HL-60 (cell line): ENCODE measurements around the gene CIDEC.

Source experiments
- POLR2AphosphoS5 ChIP-seq: IDR thresholded peaks from 2 replicates; pipeline ENCODE4 v1.6.1; 2012; ENCODE audit warnings: low read depth
- TF ChIP-seq, protein P1 (sequence below): IDR thresholded peaks from one replicate; pipeline ENCODE4 v1.5.1; 2011; ENCODE audit warnings: low read length, control low read depth, inconsistent platforms; ENCODE audit not compliant: insufficient read depth

DNA sequence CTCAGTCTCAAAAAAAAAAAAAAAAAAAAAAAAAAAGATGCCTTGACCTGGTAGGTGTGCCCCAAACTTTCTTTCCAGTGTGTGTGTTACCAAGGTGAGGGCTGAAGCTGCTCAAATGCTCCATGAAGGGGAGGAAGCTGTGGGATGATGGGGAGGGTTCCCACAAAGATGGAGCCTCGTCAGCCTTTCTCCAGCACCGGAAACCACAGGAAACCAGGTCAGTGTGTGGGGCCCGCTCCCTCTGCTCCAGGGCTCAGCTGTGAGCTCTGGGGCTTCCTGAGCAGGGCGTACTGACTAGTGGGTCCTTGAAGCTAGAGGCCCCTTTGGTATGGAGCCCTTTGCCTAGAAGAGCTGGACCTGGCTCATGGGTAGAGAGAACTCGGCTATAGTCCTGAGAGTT is 21.9 kb upstream of the CIDEC start:
- TF ChIP-seq POLR2AphosphoS5, result peak; percentile 71
- TF ChIP-seq, protein P1, sequence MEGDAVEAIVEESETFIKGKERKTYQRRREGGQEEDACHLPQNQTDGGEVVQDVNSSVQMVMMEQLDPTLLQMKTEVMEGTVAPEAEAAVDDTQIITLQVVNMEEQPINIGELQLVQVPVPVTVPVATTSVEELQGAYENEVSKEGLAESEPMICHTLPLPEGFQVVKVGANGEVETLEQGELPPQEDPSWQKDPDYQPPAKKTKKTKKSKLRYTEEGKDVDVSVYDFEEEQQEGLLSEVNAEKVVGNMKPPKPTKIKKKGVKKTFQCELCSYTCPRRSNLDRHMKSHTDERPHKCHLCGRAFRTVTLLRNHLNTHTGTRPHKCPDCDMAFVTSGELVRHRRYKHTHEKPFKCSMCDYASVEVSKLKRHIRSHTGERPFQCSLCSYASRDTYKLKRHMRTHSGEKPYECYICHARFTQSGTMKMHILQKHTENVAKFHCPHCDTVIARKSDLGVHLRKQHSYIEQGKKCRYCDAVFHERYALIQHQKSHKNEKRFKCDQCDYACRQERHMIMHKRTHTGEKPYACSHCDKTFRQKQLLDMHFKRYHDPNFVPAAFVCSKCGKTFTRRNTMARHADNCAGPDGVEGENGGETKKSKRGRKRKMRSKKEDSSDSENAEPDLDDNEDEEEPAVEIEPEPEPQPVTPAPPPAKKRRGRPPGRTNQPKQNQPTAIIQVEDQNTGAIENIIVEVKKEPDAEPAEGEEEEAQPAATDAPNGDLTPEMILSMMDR, result no peak
